ENCODE data around the gene HHIPL1. TPM values are rescaled to one million over a fixed set of nuclear protein-coding genes. Genes with fewer than 3 reads are reported as not detected.

Gene HHIPL1
- total RNA-seq, 1 experiment from 2014 or later, result not detected

DNA sequence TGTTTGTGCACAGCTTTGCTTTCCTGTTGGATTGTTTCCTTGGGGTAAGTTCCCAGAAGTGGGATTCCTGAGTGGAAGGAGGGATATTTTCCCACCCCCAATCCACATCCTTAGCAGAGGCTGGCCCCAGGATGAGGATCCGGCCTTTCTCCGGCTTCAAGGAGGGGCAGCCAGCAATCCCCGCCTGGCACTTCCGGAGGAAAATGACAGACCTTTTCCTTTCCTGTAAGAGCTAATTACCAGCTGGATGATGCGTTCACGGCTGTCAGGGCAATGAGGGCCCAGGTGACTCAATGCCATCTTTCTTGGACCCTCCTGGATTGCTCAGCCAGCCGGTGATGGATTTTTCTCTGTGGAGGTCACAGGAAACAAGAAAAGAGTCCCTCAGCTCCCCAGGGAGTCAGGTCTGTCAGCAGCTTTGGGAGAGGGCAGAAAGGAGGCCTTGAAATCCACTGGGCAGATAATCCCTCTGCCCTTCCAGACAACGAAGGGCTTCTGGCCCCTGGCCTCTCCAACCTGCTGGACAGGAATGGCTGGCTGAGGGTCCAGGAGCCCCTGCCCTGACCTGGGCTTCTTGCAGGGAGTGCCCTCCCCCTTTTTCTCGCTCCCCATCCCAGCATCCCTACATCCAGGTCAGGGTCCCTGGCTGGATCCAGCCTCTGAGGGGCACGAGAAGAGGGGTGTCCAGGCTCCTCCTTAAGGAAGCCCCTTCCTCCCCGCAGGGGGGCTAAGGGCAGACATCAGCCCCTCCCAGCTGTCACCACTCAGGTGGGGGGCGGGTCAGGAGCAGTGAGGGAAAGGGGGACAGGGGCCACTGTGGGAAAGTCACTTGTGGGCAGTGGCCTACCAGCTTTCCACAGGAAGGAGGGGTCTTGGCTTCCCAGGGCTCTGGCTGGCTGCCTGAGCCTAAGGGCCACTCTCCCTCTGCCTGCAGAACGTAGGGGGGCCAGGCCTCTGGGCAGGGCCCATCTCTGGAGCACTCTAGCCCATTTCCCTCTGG lies 24.8 kb upstream of the HHIPL1 start:
- Mint-ChIP-seq H3K4me1 (ENCODE audit: low read depth, unreplicated experiment) (peaks cover 20% of the 10 kb centered on the region), H3K9me3 (ENCODE audit: low read depth, unreplicated experiment) (no peaks in the 10 kb centered on the region), H3K4me3 (ENCODE audit: low read depth, unreplicated experiment) (no peak overlapping the region), H3K36me3 (ENCODE audit: insufficient read depth, unreplicated experiment) (no peaks in the 10 kb centered on the region), H3K27ac (ENCODE audit: unreplicated experiment) (no peak overlapping the region), H3K27me3 (ENCODE audit: unreplicated experiment) (peaks cover 13% of the 10 kb centered on the region)
- BruUV-seq (replicated peaks), result no TSS peak
- intact Hi-C loops (cut with micrococcal nuclease; ENCODE audit: unreplicated experiment), result no loop called here
- CTCF ChIA-PET, result interaction anchor here (1.2 kb wide), 1 partner anchor 95 kb away, joined by 3 read pairs; no protein-coding TSS in a partner anchor
- DNase-seq, result no peak
- TF ChIP-seq, protein P1, sequence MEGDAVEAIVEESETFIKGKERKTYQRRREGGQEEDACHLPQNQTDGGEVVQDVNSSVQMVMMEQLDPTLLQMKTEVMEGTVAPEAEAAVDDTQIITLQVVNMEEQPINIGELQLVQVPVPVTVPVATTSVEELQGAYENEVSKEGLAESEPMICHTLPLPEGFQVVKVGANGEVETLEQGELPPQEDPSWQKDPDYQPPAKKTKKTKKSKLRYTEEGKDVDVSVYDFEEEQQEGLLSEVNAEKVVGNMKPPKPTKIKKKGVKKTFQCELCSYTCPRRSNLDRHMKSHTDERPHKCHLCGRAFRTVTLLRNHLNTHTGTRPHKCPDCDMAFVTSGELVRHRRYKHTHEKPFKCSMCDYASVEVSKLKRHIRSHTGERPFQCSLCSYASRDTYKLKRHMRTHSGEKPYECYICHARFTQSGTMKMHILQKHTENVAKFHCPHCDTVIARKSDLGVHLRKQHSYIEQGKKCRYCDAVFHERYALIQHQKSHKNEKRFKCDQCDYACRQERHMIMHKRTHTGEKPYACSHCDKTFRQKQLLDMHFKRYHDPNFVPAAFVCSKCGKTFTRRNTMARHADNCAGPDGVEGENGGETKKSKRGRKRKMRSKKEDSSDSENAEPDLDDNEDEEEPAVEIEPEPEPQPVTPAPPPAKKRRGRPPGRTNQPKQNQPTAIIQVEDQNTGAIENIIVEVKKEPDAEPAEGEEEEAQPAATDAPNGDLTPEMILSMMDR (IDR thresholded peaks at IDR 0.05; ENCODE audit: unreplicated experiment), result no peak

DNA sequence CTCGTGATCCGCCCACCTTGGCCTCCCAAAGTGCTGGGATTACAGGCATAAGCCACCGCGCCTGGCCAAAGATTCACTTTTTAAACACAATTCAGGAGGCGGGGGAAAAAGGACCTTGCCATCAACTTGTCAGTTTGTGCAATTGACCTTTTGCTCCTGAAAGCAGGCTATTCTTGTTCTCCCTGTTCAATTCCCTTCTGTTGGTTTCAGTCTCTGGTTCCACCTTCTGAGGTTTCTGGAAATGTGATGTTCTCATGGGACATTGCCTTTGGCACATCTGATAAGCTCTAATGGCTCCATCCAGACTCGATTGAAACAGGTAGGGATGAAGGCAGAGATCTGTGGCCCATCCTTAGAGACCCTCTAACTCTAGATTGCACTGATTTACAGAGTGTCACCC lies 23.0 kb upstream of the HHIPL1 start:
- Mint-ChIP-seq H3K36me3 (ENCODE audit: insufficient read depth, unreplicated experiment) (no peaks in the 10 kb centered on the region), H3K4me3 (ENCODE audit: low read depth, unreplicated experiment) (no peak overlapping the region), H3K27me3 (ENCODE audit: unreplicated experiment) (peaks cover 6% of the 10 kb centered on the region), H3K9me3 (ENCODE audit: low read depth, unreplicated experiment) (no peaks in the 10 kb centered on the region), H3K27ac (ENCODE audit: unreplicated experiment) (no peak overlapping the region), H3K4me1 (ENCODE audit: low read depth, unreplicated experiment) (peaks cover 10% of the 10 kb centered on the region)
- no peak for DNase-seq
- TF ChIP-seq, protein P1 (IDR thresholded peaks at IDR 0.05; ENCODE audit: unreplicated experiment), result no peak
- BruUV-seq (replicated peaks), result no TSS peak
- intact Hi-C loops (cut with micrococcal nuclease; ENCODE audit: unreplicated experiment), result no loop called here
- CTCF ChIA-PET, result interaction anchor here (0.6 kb wide), 1 partner anchor 93 kb away, joined by 3 read pairs; no protein-coding TSS in a partner anchor

DNA sequence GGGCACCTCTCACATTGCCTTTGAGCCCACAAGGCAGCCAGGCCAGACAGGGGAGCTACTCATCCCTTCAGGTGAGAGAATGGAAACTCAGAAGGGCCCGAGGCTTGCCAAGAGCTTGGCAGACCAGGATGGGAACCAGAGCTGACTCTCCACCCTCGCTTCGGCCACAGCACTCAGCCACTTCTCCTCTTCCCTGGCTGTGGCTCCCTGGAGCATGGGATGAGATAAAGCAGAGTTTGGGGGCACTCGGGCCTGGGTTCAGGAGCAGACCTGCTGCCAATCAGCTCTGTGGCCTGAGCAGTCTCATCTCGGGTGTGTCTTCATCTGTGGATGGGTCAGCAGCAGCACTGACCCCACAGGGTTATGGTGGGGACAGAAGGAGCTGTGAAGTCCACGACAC lies 20.9 kb upstream of the HHIPL1 start:
- BruUV-seq (replicated peaks), result no TSS peak
- TF ChIP-seq, protein P1 (IDR thresholded peaks at IDR 0.05; ENCODE audit: unreplicated experiment), result no peak
- Mint-ChIP-seq H3K27me3 (ENCODE audit: unreplicated experiment) (peaks cover 19% of the 10 kb centered on the region), H3K4me3 (ENCODE audit: low read depth, unreplicated experiment) (no peak overlapping the region), H3K4me1 (ENCODE audit: low read depth, unreplicated experiment) (peaks cover 10% of the 10 kb centered on the region), H3K9me3 (ENCODE audit: low read depth, unreplicated experiment) (no peaks in the 10 kb centered on the region), H3K36me3 (ENCODE audit: insufficient read depth, unreplicated experiment) (no peaks in the 10 kb centered on the region), H3K27ac (ENCODE audit: unreplicated experiment) (no peak overlapping the region)
- intact Hi-C loops (cut with micrococcal nuclease; ENCODE audit: unreplicated experiment), result no loop called here
- CTCF ChIA-PET, result no interaction called here
- DNase-seq, result no peak

DNA sequence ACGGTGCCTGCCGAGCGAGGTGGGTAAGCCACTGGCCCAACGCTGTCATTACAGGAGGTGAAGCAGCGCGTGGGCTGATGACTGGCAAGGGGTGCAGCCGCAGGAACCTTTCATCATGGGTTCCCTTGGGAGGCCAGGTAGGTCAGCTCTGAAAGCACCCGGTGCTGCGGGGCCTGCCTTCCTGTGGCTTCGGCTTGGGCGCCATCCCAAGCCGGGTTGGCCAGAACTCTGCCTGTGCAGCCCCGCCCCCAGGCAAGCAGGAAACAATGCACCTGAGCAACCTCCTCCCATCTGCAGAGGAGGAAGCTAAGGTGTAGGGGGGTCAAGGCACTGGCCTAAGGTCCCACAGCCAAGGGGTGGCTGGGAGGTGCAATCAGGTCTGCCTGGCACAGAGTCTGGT lies 20.0 kb upstream of the HHIPL1 start:
- Mint-ChIP-seq H3K4me1 (ENCODE audit: low read depth, unreplicated experiment) (peaks cover 10% of the 10 kb centered on the region), H3K9me3 (ENCODE audit: low read depth, unreplicated experiment) (no peaks in the 10 kb centered on the region), H3K27ac (ENCODE audit: unreplicated experiment) (no peak overlapping the region), H3K4me3 (ENCODE audit: low read depth, unreplicated experiment) (no peak overlapping the region), H3K27me3 (ENCODE audit: unreplicated experiment) (peaks cover 19% of the 10 kb centered on the region), H3K36me3 (ENCODE audit: insufficient read depth, unreplicated experiment) (no peaks in the 10 kb centered on the region)
- intact Hi-C loops (cut with micrococcal nuclease; ENCODE audit: unreplicated experiment), result no loop called here
- CTCF ChIA-PET, result no interaction called here
- TF ChIP-seq, protein P1 (IDR thresholded peaks at IDR 0.05; ENCODE audit: unreplicated experiment), result no peak
- no TSS peak for BruUV-seq (replicated peaks)
- no peak for DNase-seq
